ENCODE measurements around the gene TNF.

TNF gene

GRCh38 chr6:31575335-31575901, at the start of gene TNF:
Gene TNF (plus strand): TSS chr6:31575565. CDS start chr6:31575742, 177 bp downstream.
- peak; percentile 92 for DNase-seq

- DNase-seq = no peak
Measured at GRCh38 chr6:31525932-31526591, 49.3 kb upstream of the TNF start.

DNA sequence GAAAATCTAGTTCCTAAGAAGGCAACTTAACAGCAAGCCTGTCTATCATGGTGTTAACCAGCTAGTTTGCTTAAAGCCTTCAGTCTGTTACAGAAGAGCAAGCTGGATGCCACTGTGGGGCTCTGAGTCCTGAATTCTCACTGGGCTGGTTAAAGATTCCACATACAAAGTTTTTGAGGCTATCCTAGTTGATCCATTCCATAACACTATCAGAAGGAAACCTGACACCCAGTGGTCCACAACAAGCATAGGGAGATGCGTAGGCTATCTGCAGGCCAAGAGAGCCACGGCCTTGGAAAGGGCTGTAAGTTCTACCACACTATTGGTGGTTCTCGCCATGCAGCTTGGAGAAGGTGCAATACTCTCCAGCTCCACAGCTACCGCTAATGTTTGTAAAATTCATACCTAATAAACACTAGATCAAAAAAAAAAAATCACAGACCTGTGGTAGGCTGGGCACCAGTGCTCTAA, 47.0 kb upstream of the TNF start:
- no peak for DNase-seq

- no peak for DNase-seq
Measured at GRCh38 chr6:31528821-31529328, 46.5 kb upstream of the TNF start, which contains the start of gene MCCD1. Gene MCCD1 (plus strand): TSS chr6:31528962. CDS start chr6:31529015, 53 bp downstream.

DNA sequence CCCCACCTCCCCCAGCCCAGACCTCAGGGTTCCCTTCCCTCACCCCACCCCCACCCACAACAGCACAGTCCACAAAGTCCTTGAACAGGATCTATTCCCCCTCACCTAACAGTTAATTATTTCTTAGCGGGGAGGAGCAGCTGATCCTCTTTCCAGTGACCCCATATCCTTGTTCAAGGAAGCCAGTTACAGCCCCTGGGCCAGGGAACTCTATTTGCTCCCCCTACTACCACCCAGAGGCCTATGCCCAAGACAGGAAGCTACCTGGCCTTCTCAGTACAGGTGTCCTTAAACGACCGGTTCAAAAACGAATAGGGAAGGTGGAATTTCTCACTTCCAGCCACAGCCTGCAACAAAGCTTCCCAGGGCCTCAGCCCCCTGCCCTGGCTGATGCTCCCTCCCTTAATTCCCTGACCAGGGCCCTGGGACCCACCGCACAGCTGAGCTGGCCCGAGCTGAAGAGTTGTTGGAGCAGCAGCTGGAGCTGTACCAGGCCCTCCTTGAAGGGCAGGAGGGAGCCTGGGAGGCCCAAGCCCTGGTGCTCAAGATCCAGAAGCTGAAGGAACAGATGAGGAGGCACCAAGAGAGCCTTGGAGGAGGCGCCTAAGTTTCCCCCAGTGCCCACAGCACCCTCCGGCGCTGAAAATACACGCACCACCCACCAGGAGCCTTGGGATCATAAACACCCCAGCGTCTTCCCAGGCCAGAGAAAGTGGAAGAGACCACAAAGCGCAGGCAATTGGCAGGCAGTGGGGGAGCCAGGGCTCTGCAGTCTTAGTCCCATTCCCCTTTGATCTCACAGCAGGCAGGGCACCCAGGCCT, 45.8 kb upstream of the TNF start:
- no peak for DNase-seq

- DNase-seq = no peak
Measured at GRCh38 chr6:31530659-31531058, 44.7 kb upstream of the TNF start.

GRCh38 chr6:31531162-31531561, 44.2 kb upstream of the TNF start:
- DNase-seq = no peak

- no peak for DNase-seq
Measured at GRCh38 chr6:31531771-31532643, 43.4 kb upstream of the TNF start.

- DNase-seq = no peak
Measured at GRCh38 chr6:31532644-31533454, 42.5 kb upstream of the TNF start.

DNA sequence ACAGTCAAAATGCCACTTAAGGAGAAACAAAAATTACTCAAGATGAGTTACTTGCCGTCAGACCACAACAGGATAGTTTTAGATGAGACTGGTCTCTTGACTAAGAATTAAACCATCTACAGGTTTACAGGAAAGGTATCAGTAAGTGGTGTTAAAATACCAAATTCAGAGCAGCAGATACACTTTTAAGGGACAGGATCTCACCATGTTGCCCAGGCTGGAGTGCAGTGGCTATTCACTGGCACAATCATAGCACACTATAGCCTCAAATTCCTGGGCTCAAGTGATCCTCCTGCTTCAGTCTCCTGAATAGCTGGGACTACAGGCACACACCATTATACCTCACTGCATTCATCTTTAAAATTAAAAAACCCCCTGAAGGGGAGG, 41.9 kb upstream of the TNF start:
- DNase-seq = no peak

- no peak for DNase-seq
Measured at GRCh38 chr6:31534011-31534410, 41.4 kb upstream of the TNF start.

DNA sequence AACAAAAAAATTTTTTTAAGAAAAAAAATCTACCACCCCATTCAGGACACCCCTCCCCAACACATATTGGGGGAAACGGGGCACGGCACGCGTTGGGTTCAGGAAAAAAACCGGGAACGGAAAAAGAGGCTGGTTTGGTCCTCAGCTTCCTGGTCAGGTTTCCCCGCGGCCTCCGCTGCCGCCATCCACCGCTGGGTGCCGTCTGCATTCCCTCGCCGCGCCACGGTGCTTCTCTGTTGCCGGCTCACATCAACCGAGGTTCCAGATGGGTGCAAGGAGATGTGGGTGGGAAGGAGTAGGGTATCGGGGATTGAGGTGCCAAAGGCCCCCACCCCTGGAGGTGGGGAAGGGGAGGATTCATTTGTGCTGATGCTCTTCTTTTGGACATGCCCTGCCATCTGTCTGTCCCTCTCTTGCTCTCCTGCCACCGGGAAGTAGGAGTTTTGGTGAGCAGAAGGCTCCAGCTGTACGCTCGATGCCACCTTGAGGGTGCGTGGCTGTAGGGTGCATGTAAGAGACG, 40.8 kb upstream of the TNF start:
- DNase-seq = no peak

GRCh38 chr6:31535538-31536324, 39.6 kb upstream of the TNF start:
- DNase-seq = no peak

- DNase-seq = peak; percentile 42
Measured at GRCh38 chr6:31538805-31539400, 36.5 kb upstream of the TNF start.

DNA sequence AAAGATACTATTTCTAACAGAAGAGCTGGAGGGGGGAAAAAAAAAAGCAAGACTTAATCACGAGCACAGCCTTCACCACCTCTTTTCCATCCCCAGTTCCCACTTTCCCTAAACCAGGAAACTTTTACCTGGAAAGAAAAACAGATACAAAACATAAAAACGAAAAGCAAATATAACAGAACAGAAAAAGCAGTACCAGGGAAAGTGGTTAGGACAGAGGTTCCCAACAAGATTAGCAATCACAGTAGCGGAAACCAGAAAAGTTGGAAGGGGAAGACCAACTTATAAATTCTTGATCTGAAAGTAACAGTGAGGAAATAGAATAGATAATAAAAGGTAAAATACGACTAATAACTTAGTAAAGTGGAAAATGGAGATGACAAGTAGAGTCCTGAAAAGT, 34.7 kb upstream of the TNF start:
- no peak for DNase-seq

- peak; percentile 84 for DNase-seq
Measured at GRCh38 chr6:31541059-31541657, 34.2 kb upstream of the TNF start.

DNA sequence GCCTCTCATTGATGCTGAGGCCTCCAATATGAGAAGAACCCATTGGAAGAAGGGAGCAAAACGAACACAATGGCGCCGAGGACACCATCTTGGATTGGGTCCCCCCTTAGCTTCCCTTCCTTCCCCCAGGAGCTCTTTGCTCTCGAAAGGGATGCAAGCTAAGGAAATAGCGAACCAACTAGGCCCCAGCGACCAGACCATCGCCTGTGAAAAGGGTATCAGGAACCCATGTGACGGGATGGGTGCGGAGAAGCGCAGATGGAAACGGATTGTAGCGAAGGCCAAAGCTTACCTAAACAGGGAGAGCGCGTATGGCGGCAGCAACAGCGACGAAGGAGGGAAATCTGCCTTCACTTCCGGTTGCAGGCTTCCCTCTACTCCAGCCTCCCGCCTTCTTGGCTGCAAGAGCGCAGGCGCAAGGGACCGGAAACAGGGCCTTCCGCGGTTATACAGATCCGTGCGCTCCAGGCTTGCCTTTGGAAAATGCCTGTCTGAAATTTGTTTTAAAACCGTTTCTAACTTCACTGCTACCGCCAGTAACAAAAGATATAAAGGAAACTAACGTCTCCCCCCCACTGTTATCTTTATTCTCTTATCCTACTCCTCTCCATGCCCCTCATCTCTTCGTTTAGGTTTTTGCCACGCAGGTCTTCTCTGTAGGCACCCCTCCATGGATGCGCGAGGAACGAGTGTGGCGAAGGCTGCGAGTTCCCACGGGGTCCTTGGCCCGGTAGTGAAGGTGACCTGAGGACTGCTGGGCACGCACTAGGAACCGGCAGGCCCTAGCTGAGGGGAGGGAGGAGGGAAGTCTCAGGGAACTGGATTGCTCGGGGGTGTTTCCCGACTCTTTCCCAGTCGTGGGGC, 33.5 kb upstream of the TNF start, which contains the start of gene DDX39B:
DDX39B (minus strand) TSS at position 346 of the 864 bp plus-strand sequence. CDS start 1,471 bp downstream, outside the sequence.
- DNase-seq = peak; percentile 95

GRCh38 chr6:31543639-31544038, 31.7 kb upstream of the TNF start:
- no peak for DNase-seq

GRCh38 chr6:31544676-31545075, 30.7 kb upstream of the TNF start:
- no peak for DNase-seq
